GM06990 (cell line): ENCODE measurements around the gene C16orf92.

Experiments
- DNase-seq: peaks from one replicate; pipeline ENCODE4 v3.0.0-alpha.2; 2011; ENCODE audit not compliant: insufficient read length; ENCODE audit errors: extremely low read depth
- H3K27me3 ChIP-seq: replicated peaks from 2 replicates; pipeline ENCODE4 v1.6.0; 2011; ENCODE audit warnings: low read length; ENCODE audit not compliant: control insufficient read depth, insufficient read depth
- H3K36me3 ChIP-seq: 2 replicates; pipeline ENCODE4 v1.5.1; 2011; ENCODE audit warnings: low read length; ENCODE audit not compliant: control insufficient read depth, insufficient read depth
- H3K4me3 ChIP-seq: replicated peaks from 2 replicates; pipeline ENCODE4 v1.5.1; 2011; ENCODE audit warnings: low read depth, mild to moderate bottlenecking, control low read depth, low read length
- CTCF ChIP-seq: IDR thresholded peaks from 2 replicates; pipeline ENCODE4 v1.5.1; 2011; ENCODE audit warnings: low read length, control low read depth, mild to moderate bottlenecking, inconsistent platforms; ENCODE audit not compliant: insufficient read depth, poor library complexity, severe bottlenecking

C16orf92 gene

GRCh38 chr16:30002614-30003346 is 20.2 kb upstream of the C16orf92 start:
- no peak overlapping the region for H3K4me3 ChIP-seq
- DNase-seq = no peak
- no peaks in the 10 kb centered on the region for H3K27me3 ChIP-seq
- peaks cover 14% of the 10 kb centered on the region for H3K36me3 ChIP-seq
- no peak for TF ChIP-seq CTCF

- peaks cover 14% of the 10 kb centered on the region for H3K36me3 ChIP-seq
- DNase-seq = no peak
- H3K4me3 ChIP-seq = no peak overlapping the region
- no peak for TF ChIP-seq CTCF
- H3K27me3 ChIP-seq = no peaks in the 10 kb centered on the region
Observed at GRCh38 chr16:30003670-30004423, 19.2 kb upstream of the C16orf92 start.

DNA sequence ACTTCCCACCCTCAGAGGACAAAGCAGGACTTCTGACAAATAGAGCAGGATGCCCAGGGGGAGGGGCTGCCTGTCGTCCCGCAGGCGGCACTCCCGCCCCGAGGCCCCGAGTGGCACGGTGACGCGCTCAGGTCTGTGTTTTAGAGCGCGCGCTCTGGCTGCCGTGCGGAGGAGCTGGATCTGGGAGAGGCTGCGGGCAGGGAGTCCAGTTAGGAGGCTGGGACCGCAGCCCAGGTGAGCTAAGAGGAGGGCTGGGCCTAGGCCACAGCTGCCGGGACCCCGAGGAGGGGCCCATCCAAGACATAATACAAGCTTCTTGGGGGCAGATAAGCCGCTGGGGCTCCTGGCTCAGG is 18.6 kb upstream of the C16orf92 start:
- Histone ChIP-seq H3K36me3 (peaks cover 12% of the 10 kb centered on the region), H3K4me3 (no peak overlapping the region), H3K27me3 (no peaks in the 10 kb centered on the region)
- DNase-seq = no peak
- no peak for TF ChIP-seq CTCF

- H3K4me3 ChIP-seq = no peak overlapping the region
- TF ChIP-seq CTCF = no peak
- DNase-seq = no peak
- H3K27me3 ChIP-seq = no peaks in the 10 kb centered on the region
- H3K36me3 ChIP-seq = peaks cover 10% of the 10 kb centered on the region
Observed at GRCh38 chr16:30004811-30005242, 18.2 kb upstream of the C16orf92 start.

DNA sequence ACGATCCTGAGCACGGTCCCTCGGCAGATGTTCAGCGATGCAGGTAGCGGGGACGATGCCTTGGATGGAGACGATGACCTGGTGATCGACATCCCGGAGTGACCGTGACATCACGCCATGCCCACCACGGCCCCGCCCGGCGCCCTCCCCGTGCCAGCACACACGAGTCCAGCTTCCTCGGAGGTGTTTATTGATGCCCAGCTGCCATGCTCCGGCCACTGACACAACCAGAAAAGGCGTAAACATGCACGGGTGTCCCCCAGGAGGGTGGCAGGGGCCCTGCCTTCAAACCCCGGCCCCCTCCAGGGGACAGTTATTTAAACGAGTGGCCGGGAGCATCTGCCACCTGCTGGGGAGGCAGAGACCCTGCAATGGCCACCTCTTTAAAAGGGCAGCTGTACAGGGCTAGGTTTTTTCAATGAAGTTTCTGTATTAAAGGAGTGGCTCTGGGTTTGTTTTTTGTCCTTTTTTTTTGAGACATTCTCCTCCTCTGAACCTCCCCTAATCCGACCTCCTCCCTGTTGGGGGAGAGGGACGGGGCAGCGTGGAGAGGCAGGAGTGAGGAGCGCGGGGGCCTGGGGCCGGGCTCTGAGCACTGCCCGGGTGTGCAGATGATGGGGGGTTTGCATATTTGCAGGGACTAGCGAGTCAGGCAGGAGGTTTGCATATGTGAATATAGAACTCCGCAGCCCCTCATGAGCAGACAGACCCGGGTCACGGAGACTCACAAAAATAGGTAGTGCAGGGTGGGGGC is 17.5 kb upstream of the C16orf92 start:
- peak; percentile 87 for TF ChIP-seq CTCF
- Histone ChIP-seq H3K27me3 (no peaks in the 10 kb centered on the region; the same call in 1 of the 2 replicates), H3K36me3 (peaks cover 9% of the 10 kb centered on the region), H3K4me3 (no peak overlapping the region)
- no peak for DNase-seq
